ENCODE results near the gene NEK2.

- no peak for TF ChIP-seq EZH2 (IDR thresholded peaks at IDR 0.05; ENCODE audit: borderline replicate concordance, insufficient read depth, low read depth, low read length, poor library complexity, severe bottlenecking)
- TF ChIP-seq CTCF (IDR thresholded peaks at IDR 0.05): no peak
These were observed 49.3 kb upstream of the NEK2 start for GRCh38 chr1:211724687-211725196.

Measured in B cell (primary cell).